Activated CD8-positive, alpha-beta memory T cell treated with anti-CD3 and anti-CD28 coated beads for 24 hours (primary cell): ENCODE data around the gene PCYT1B.
"Not testable (repeated sequence)": the region's sequence is repeated elsewhere in the genome, so short reads cannot be mapped to it uniquely, and the experiment has no call there.

ENCODE experiments used
- DNase-seq: peaks from one replicate; pipeline ENCODE4 v3.0.0-alpha.2; 2020

Gene PCYT1B

DNA sequence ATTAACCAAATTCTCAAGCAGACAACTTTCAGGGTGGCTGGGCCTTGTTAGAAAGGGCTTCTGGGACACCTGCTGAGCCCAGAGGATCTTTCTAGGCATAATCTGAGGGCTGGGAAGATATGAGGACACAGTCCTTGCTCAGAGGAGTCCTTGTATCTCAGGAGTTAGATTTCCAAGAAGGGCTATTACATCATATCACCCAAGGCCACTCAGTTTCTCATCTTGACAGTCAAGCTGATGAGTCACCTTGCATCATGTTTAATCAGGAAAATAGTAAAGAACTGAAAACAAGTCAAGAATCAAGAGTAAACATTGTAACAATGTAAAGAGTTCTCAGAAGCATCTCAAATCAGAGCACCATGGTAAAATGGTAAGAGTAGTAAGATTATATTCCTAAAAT lies 4.0 kb downstream of the PCYT1B start:
- no peak for DNase-seq

DNA sequence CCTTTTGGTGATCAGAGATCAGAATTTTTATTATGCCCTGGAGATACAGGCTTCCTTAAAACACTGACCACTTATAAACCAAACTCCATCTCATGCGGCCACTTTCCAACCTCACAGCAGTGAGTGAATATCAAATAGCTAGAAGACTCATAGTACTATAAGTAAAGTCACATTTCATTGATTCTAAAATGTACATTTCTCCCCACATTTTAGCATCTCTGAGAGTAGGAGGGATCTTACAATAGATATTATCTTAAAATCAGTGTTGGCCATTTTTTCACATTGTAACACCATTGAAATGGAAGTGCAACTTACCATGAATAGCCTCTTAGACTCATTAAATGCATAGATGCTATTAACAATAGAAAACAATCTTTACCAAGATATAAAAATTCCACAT lies 17.4 kb downstream of the PCYT1B start:
- no peak for DNase-seq

DNA sequence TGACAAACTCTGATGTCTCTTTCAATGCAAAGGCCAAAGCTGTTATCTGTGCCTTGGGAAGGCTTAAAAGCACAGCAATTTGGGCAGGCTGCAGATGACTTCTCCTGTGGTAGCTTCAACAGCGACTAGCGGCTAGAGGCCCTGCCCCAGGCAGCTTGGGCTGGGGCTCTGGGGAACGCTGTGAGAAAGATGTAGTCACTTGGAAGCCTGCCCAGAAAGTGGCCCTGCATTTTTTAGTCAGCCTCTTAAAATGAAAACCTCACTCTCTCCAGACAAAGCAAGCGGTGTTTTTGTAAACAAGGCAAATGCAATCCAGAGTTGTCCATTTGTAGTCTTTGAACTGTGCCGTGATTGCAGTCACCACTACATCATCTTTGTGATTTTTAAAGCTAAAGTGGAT lies 27.5 kb downstream of the PCYT1B start:
- no peak for DNase-seq

DNA sequence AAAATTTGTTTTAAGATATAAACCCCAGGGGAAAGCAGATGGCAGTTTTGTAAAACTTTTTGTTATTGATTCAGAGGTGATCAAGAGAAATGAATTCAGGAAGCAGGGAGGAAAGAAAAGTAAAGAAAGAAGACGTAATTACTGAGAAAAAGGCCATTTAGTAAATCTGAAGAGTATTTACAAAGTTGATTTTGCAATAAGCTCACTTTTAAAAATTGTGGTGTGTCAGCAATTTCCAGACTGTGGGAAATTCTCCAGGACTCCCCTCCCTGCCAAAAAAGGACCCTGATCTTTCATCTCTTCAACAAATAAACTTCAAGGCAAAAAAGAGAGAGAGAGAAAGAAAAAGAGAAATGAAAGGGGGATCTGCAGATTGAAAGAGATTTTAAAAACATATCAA lies 36.6 kb downstream of the PCYT1B start:
- DNase-seq, result no peak

DNA sequence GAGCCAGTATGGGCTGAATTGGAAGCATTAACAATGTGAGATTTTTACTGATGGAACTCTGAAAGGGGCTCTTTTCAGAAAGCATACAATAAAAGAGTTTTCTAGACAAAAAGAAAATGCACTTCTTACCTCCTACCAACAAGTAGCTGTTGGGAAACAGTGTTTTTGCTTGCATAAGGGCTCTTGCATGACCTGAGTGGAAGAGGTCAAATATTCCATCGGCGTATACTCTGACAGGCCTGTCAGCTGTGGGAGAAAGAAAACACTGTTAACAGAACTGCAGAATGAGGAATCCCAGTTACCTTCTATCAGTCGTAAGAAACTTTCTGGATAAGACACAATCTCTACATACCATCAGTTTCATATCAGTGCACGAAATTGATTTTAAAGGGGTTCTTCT lies 39.5 kb downstream of the PCYT1B start:
- no peak for DNase-seq

DNA sequence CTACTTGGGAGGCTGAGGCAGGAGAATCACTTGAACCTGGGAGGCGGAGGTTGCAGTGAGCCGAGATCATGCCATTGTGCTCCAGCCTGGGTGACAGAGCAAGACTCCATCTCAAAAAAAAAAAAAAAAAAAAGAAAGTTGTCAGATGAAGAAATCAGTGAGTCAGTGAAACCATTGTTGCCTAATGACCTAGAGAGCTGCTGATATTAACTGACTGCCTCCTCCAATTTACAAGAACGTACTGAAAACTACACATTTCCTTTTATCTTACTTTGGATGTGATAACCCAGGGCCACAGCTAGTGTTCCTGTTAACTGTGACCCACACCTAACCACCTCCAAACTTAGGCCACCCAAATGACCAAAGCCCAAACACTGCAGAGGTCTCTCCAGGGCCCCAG lies 41.2 kb downstream of the PCYT1B start:
- not testable (repeated sequence) for DNase-seq

DNA sequence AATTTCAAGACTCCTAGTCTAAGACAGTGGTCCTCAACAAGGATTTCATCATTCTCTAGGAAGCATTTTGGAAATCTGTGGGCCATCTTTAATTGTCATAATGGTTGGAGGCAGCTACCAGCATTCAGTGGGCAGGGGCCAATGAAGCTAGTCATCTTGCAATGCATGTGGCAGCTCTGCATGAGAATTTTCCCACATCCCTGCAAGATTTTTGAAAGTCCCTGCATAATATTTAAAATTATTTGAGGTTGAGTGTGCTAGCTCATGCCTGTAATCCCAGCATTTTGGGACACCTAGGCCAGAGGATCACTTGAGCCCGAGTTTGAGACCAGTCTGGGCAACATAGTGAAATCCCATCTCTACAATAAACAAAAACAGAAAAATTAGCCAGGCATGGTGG lies 44.0 kb downstream of the PCYT1B start:
- no peak for DNase-seq

DNA sequence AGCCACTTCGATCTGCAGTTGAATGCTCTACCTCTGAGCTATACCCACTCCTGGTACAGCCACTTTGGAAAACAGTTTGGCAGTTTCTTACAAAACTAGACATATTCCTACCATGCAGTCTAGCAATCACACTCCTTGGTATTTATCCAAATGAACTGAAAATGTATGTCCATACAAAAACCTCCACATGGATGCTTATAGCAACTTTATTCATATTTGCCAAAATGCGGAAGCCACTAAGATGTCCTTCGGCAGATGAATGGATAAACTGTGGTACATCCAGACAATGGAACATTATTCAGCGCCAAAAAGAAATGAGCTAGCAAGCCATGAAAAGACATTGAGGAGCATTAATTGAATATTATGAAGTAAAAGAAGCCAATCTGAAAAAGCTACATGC lies 45.3 kb downstream of the PCYT1B start:
- no peak for DNase-seq

DNA sequence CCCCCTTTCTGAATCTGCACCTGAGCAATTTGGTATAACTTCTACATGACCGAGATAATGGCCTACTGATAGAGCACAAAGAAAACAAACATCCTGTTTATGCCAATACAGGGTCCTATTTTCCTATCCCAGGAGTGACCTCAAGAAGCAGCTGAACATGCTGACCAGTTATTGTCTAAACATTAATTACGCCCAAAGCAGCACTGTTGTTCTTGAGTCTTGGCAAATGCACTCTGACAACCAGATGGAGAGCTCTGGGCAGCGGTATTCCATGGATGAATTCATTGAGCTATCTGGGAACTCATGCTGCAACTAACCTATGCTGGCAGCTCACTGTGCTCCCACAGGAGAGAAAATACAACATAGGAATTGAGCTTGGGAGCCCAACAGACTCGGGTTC lies 52.6 kb downstream of the PCYT1B start:
- DNase-seq, result no peak

DNA sequence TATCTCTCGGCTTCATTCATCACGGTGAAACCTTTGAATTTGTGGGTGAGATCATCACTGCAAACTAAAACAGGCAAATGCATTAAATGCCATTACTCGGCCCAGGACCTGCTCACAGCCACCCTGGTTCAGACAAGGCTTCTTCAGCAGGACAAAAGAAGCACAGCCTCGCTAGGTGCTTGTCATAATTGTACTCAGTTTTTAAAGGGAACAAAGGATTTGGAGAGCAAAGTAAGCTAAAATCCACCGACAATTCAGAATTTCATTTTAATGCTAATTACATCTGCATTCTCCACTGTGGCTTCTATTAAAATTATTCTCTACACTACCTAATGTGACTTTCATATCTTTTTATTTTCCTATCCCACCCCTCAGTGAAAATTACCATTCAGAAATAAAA lies 57.0 kb downstream of the PCYT1B start:
- DNase-seq, result no peak

DNA sequence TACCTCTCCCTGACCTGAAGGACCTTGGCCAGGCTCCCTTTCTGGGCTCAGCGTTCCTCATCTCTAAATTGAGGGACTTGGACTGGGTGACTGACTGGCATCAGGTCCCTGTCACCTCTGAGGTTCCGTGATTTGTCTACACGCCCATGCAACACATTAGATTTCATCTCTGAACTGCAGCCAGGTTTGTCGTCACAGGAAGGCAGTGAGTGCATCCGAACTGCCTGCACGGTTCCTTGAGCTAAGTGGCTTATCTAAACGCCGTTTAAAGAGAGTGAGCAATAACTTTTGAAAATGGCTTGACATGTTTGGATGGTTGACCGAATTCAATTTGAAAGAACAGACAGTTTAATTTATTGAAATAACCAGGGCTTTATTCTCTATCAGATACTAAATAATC lies 70.1 kb downstream of the PCYT1B start:
- no peak for DNase-seq

DNA sequence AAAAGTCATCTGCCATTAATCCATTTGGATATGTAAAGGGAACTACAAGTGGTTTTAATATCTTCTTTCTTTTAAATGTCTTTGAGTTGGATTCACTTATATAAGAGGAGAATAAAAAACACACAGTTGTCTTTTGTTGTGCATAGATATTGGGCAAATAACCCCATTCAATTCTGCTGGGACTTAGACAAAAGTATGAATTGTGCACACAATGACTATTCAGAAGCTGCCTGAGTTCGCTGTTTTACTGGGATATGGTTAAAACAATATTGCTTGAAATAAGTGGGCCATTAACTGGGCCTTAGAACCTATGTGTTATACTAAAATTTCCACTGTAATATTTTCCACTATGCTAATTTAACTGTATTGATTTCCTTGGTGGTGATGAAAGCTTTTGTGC lies 71.7 kb downstream of the PCYT1B start:
- DNase-seq, result no peak

DNA sequence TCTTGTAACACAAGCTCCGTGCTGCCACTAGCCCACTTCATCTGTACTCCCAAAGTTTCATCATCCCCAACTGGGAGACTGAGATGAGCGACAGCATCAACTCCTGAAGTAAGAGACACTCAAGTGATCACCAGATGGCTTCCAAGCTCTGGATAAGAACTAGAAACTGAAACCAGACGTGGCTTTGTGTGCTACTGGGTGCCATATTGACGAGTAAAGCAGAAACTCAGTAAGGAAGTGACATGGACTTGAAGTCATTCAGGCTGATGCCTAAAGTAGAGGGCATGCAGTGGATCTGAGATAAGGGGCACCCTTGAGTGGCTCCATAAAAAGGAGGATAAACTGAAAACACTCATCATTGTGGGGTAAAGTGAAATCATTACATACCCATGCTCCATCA lies 72.4 kb downstream of the PCYT1B start:
- DNase-seq, result no peak

DNA sequence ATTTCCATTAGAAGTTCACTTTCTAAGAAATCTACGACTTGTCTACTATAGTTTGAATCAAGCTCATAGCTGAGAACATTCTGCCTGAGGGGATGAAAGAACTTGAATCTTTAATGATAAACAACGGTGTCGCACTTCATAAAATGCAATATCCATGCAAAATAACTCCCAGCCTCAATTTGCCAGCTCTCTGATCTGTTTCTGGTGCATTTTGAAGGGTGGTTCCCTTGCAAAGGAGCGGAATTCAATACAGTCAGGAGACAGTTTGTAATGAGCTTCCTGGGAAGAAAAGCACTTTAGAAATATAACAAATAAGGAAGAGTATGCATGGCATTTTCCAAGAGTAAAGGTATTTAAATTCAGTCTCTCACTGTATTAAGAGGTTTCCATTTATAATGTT lies 80.0 kb downstream of the PCYT1B start:
- DNase-seq, result no peak

DNA sequence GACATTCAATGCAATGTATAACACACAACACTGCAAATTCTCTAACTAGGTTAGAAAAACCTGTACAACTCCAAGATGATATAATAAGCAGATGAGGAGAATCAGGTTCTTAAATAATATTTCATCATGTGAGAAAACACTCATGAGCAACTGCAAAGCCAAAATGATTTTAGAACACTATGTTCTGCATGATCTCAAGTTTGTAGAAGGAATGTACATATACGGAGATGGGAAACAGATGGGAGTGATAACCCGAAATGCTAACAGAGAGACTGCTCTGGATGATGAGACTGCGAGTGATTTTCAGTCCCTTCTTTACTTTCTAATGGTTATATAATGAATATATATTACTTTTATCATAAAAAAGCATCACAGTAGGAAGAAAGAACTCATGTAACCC lies 80.9 kb downstream of the PCYT1B start:
- no peak for DNase-seq

DNA sequence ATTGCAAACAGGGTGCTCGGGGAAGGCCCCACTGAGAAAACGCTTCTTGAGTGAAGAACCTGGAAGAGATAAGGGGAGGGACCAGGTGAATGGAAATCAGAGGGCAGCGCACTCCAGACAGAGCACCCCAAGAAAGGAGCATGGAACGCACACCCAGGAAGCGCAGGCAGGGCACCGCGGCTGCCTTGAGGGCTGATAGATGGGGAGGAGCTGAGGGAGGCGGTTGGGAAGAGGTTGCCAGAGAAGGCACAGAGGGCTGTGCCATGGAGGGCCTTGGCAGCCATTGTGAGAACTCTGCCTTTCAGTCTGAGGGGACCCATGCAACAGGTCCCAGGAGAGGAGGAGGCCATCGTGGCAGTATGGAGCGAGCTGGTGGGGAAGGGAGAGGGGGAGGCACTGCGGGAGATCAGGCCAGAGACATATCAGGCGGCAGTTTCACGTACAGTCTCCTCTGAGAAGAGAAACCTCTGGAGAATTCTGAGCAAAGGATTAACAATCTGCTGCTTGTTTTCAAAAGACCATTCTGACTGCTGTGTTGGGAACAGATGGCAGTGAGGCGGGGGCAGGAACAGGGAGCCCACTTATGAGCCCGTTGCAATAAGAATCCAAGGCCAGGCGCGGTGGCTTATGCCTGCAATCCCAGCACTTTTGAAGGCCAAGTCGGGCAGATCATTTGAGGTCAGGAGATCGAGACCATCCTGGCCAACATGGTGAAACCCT lies 83.7 kb downstream of the PCYT1B start:
- DNase-seq, result no peak

DNA sequence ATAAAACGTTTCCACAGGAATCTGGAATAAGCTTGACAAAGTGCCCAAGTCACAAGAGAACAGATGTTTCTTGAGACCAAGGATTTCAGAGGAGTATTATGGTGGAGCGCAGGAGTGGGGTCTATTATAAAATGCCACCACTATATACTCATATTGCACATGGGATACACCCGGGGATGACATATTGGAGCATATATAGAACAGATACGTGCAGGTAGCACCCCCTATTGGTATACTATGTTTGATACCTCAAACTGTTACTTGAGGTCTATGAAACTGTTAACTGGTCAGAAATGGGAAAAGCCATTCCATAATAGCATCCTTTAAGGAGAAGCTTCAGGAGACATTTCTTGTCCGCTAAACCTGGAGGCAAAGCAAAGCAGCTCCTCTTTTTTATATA lies 86.0 kb downstream of the PCYT1B start:
- no peak for DNase-seq

DNA sequence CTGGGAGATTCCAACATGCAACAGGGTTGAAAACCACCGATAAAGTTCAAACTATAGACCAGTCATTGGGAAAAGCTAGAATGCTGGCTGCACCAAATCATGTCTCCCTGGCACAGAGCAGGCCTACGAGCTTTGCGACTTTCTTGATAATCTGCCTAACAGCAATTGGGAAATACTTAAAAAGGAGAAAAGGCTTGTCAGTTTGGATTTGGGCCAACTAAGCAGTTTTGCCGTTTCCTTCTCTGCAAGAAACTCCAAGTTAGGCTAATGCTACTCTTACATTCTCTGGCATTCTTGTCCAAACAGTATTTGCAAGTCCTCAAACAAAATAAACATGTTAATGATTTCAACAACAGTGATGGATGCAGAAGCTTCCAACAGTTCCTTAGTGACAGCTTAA lies 94.1 kb downstream of the PCYT1B start:
- no peak for DNase-seq

DNA sequence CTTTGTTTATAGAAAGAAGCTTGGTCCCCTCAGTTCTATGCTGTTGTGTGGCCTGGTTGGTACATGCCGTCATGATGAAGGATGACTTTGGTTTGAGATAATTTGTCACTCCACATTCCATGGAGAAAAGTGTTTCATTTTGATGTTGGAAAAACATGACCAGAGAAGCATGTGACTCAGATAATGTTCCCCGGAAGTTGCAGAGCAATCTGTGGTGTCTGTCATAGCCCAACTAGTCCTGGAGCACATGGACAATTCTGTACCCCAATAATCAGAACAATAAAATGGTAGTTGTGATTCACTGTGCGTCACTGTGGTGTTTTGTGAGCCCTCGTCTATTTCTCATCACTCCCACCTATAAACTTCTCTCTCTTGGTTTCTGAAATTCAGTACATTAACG lies 97.0 kb downstream of the PCYT1B start:
- DNase-seq, result no peak

DNA sequence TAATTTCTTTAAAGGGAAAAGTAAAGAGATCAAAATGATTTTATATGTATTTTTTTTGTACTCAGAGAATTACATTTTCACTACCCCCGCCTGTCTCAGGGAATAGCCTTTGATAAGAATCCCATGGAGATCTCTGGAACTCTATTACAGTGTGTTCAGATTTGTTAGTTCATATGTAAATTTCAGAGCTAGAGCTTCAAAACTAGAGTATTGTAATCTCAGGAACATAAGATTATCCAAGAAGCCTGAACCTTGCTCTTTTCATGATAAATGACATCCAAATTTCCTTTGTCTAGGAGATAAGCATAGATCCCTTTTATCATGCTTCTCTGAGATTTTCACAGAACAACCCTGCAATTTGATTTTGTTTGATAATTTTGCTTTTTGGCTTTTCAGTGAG lies 99.2 kb downstream of the PCYT1B start:
- no peak for DNase-seq

DNA sequence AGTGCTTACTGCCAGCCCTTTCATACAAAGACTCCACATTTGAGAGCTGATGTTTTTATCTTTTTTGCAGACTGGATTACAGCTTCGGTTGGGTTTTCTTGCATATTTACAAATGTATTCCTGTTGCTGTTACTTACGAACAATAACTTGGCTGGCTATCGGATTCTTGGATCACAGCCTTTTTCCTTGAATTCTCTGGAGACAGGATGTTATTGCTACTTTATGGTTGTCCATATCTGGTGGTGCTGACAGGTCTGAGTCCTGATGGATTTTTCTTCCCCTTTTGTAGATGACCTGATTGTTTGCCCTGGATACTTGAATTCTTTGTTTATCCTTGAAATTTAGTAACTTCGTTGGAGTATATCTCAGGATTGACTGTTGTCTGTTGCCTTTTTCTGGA lies 104.4 kb downstream of the PCYT1B start:
- DNase-seq, result no peak

DNA sequence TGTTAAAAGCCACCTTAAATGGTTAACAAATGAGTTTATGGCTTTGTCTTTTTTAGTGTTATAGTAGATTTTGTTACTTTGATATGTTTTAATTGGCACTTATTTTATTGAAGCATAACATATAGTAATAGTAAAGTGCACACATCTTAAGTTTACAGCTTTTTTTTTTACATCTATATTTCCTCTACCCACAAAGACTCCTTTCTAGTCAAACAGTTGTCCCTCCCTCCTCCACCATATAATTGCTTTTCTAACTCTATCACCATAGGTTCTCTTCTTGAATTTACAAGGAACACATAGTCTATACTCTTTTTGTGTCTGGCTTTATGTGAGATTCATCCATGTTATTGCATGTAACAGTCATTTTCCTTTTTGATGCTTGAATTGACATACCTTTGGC lies 110.6 kb downstream of the PCYT1B start:
- no peak for DNase-seq

DNA sequence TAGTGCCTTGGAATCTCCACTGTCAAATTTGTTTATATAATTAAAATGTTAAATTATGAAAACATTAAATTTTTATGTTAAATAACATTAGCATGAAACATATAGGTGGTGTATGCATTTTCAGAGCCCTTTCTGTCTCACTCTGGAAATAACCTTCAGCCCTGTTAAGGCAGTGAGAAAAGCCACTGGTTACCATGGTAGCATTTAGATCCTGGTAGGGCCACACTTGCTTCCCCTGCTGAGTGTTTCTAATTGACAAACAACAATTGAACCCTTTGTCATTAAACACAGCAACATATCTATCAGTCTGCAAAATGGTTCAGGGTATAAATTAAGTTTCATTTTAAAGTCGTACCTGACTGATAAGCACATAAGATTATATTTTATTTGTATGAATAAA lies 118.5 kb downstream of the PCYT1B start:
- no peak for DNase-seq

DNA sequence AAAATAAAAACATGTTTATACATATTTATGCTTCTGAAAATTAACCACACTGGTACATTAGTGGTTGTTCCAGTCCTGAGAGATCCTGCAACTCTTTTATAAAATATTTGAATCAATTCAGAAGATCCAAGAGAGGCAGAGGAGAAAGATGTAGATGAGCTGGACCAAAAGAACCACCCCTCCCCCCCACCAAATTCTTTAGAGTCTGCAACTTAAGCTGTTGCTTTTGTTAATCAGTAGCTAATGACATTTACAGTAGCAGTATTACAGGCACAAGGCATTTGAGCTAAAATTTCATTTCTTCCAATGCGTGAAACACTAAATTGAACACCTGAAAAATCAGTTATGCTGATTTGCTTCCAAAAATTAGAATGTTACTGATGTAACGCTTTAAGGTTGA lies 120.5 kb downstream of the PCYT1B start:
- DNase-seq, result no peak

DNA sequence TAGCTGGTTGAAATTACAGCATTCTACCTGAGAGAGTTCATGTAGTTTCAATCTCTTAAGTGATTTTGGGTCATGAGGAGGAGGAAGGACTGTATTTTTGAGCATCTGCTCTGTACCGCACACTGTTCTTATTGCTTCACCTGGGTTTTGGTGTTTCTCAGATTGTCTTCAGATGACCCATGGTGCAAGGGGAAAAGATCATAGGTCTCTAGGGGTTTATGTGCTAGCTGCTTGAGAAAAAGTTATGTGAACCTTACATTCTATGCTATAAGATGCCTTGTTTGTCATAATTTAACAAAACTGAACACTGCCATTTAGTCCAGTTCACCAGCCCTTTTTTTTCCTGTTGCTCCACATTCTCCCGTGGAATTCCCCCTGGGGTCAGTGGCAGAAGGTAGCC lies 121.7 kb downstream of the PCYT1B start:
- DNase-seq, result no peak

DNA sequence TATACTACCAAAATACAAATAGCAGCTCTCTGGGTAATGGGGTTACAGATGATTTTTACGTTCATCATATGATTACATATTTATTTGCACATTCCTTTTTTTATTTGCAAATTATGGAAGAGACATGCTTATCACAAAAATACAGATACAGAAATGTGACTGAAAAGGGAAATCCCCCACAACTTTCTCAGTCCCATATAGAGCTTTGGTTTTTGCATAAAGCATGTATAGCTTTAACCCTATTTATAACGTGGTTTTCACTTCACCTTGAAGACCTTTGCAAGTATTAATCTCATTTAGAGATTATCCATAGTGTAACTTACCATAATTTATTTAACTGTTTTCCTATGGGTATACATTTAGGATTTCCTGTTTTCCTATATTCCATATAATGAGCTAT lies 126.7 kb downstream of the PCYT1B start:
- no peak for DNase-seq
